ENCODE data around the gene DIDO1. TPM values are rescaled to one million over a fixed set of nuclear protein-coding genes. Genes with fewer than 3 reads are reported as not detected.

The DIDO1 gene
- total and polyA plus RNA-seq, 2 of the 13 experiments (the other 11 are each of a cell fraction or from before 2014, with no cell fraction given) = 75.0 to 75.1 TPM

DNA sequence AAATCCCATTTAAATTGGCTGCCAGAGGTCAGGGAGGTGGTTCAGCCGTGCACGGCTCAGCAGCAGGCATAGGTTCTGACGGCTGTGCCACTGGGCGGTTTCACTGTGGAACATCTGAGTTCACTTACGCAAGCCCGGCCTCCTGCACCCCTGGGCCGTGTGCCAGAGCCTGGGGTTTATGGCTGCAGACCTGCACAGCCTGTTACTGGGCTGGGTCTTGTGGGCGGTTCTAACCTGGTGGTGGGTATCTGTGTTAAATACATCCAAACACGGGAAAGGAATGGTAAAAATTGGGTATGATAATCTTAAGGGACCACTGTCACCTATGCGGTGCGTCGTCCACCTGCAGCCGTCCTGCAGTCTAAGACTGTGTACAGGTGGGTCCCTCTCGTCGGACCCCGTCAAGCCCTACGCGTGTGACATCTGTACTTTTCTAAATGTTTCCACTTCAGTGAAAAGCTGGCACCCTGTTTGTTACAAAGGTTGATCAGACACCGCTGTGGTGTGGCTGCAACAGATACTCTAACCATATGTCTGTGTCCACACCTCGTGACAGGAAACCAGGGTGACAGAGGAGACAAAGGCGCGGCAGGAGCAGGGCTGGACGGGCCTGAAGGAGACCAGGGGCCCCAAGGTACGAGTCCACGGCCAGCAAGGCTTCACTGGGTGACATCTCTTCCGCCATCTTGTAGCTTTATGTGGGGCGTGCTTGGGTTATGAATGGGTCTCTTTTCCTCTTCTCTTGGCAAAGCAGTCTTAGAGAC is 88.0 kb downstream of the DIDO1 start (continued):
- TF ChIP-seq TEAD3 (CRISPR knock-in tag; optimal IDR thresholded peaks at IDR 0.05; ENCODE audit: borderline replicate concordance) (no peak), RXRA (CRISPR knock-in tag; IDR thresholded peaks at IDR 0.05) (0 out of 2 replicates have a peak, but pooled peaks have one; percentile 22), POLR2AphosphoS5 (IDR thresholded peaks at IDR 0.05; ENCODE audit: low read depth, low read length) (no peak), ESRRA (CRISPR knock-in tag; IDR thresholded peaks at IDR 0.05; ENCODE audit: low read depth) (no peak), NR1H2 (CRISPR knock-in tag; IDR thresholded peaks at IDR 0.05; ENCODE audit: borderline replicate concordance, low read depth) (no peak), REPIN1 (CRISPR knock-in tag; IDR thresholded peaks at IDR 0.05; ENCODE audit: borderline replicate concordance, low read depth) (no peak), CREM (IDR thresholded peaks at IDR 0.05) (no peak), CREM (CRISPR knock-in tag; IDR thresholded peaks at IDR 0.05) (no peak), ZNF431 (CRISPR knock-in tag; IDR thresholded peaks at IDR 0.05; ENCODE audit: borderline replicate concordance, low read depth) (no peak), KDM2A (CRISPR knock-in tag; IDR thresholded peaks at IDR 0.05; ENCODE audit: borderline replicate concordance, low read depth) (peak; percentile 44; the same call in 1 of the 2 replicates), CEBPG (CRISPR knock-in tag; IDR thresholded peaks at IDR 0.05) (peak; percentile 84), ZC3H13 (CRISPR knock-in tag; IDR thresholded peaks at IDR 0.05) (no peak), MAF1 (CRISPR knock-in tag; IDR thresholded peaks at IDR 0.05; ENCODE audit: borderline replicate concordance) (no peak), NR2F1 (CRISPR knock-in tag; IDR thresholded peaks at IDR 0.05) (0 out of 4 replicates have a peak, but pooled peaks of 1 of the 2 experiments have one; percentile 20), ZNF672 (CRISPR knock-in tag; IDR thresholded peaks at IDR 0.05) (no peak), ZFX (CRISPR knock-in tag; IDR thresholded peaks at IDR 0.05; ENCODE audit: low read depth) (no peak), ZNF709 (CRISPR knock-in tag; IDR thresholded peaks at IDR 0.05) (no peak)
- TF ChIP-seq, protein P1, sequence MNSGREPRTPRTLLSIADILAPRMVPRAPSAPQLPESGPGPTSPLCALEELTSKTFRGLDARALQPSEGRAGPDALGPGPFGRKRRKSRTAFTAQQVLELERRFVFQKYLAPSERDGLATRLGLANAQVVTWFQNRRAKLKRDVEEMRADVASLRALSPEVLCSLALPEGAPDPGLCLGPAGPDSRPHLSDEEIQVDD (CRISPR knock-in tag; IDR thresholded peaks at IDR 0.05; ENCODE audit: borderline replicate concordance) = no peak
- TF ChIP-seq, protein P2, sequence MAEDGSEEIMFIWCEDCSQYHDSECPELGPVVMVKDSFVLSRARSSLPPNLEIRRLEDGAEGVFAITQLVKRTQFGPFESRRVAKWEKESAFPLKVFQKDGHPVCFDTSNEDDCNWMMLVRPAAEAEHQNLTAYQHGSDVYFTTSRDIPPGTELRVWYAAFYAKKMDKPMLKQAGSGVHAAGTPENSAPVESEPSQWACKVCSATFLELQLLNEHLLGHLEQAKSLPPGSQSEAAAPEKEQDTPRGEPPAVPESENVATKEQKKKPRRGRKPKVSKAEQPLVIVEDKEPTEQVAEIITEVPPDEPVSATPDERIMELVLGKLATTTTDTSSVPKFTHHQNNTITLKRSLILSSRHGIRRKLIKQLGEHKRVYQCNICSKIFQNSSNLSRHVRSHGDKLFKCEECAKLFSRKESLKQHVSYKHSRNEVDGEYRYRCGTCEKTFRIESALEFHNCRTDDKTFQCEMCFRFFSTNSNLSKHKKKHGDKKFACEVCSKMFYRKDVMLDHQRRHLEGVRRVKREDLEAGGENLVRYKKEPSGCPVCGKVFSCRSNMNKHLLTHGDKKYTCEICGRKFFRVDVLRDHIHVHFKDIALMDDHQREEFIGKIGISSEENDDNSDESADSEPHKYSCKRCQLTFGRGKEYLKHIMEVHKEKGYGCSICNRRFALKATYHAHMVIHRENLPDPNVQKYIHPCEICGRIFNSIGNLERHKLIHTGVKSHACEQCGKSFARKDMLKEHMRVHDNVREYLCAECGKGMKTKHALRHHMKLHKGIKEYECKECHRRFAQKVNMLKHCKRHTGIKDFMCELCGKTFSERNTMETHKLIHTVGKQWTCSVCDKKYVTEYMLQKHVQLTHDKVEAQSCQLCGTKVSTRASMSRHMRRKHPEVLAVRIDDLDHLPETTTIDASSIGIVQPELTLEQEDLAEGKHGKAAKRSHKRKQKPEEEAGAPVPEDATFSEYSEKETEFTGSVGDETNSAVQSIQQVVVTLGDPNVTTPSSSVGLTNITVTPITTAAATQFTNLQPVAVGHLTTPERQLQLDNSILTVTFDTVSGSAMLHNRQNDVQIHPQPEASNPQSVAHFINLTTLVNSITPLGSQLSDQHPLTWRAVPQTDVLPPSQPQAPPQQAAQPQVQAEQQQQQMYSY (CRISPR knock-in tag; IDR thresholded peaks at IDR 0.05) = no peak
- TF ChIP-seq, protein P3, sequence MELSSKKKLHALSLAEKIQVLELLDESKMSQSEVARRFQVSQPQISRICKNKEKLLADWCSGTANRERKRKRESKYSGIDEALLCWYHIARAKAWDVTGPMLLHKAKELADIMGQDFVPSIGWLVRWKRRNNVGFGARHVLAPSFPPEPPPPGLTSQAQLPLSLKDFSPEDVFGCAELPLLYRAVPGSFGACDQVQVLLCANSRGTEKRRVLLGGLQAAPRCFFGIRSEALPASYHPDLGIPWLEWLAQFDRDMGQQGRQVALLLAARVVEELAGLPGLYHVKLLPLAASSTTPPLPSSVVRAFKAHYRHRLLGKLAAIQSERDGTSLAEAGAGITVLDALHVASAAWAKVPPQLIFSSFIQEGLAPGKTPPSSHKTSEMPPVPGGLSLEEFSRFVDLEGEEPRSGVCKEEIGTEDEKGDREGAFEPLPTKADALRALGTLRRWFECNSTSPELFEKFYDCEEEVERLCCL (CRISPR knock-in tag; IDR thresholded peaks at IDR 0.05; ENCODE audit: borderline replicate concordance) = no peak
- TF ChIP-seq, protein P4, sequence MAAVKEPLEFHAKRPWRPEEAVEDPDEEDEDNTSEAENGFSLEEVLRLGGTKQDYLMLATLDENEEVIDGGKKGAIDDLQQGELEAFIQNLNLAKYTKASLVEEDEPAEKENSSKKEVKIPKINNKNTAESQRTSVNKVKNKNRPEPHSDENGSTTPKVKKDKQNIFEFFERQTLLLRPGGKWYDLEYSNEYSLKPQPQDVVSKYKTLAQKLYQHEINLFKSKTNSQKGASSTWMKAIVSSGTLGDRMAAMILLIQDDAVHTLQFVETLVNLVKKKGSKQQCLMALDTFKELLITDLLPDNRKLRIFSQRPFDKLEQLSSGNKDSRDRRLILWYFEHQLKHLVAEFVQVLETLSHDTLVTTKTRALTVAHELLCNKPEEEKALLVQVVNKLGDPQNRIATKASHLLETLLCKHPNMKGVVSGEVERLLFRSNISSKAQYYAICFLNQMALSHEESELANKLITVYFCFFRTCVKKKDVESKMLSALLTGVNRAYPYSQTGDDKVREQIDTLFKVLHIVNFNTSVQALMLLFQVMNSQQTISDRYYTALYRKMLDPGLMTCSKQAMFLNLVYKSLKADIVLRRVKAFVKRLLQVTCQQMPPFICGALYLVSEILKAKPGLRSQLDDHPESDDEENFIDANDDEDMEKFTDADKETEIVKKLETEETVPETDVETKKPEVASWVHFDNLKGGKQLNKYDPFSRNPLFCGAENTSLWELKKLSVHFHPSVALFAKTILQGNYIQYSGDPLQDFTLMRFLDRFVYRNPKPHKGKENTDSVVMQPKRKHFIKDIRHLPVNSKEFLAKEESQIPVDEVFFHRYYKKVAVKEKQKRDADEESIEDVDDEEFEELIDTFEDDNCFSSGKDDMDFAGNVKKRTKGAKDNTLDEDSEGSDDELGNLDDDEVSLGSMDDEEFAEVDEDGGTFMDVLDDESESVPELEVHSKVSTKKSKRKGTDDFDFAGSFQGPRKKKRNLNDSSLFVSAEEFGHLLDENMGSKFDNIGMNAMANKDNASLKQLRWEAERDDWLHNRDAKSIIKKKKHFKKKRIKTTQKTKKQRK (IDR thresholded peaks at IDR 0.05; ENCODE audit: low read length) = no peak

All from HepG2 (cell line).